Subcutaneous abdominal adipose tissue (tissue), 5 donors: ENCODE results near the gene TMEM126A.
"Not testable (repeated sequence)": the region's sequence is repeated elsewhere in the genome, so short reads cannot be mapped to it uniquely, and the experiment has no call there.

Experiments
- H3K27ac ChIP-seq: one replicate; pipeline ENCODE4 v1.7.0; 2013; ENCODE audit warnings: low read depth, mild to moderate bottlenecking, inconsistent platforms, low read length, moderate library complexity
- H3K27me3 ChIP-seq, 5 donors: one replicate each; pipeline ENCODE4 v1.7.0; 2013; ENCODE audit warnings: low read length in 5 of 5, inconsistent platforms in 1 of 5; ENCODE audit not compliant: control insufficient read depth in 5 of 5, insufficient read depth in 4 of 5
- H3K36me3 ChIP-seq, 5 donors: one replicate each; pipeline ENCODE4 v1.7.0; 2013; ENCODE audit warnings: low read length in 5 of 5; ENCODE audit not compliant: control insufficient read depth in 5 of 5, insufficient read depth in 5 of 5
- H3K4me1 ChIP-seq, 5 donors: one replicate each; pipeline ENCODE4 v1.7.0; 2013; ENCODE audit warnings: low read length in 5 of 5, mild to moderate bottlenecking in 3 of 5, moderate library complexity in 1 of 5; ENCODE audit not compliant: control insufficient read depth in 5 of 5, insufficient read depth in 5 of 5
- H3K4me3 ChIP-seq, 5 donors: one replicate each; pipeline ENCODE4 v1.7.0; 2013; ENCODE audit warnings: low read length in 5 of 5, low read depth in 1 of 5
- H3K9ac ChIP-seq, 5 donors: one replicate each; pipeline ENCODE4 v1.7.0; 2013; ENCODE audit warnings: low read length in 5 of 5, mild to moderate bottlenecking in 4 of 5, moderate library complexity in 3 of 5
- H3K9me3 ChIP-seq, 5 donors: one replicate each; pipeline ENCODE4 v1.7.0; 2013; ENCODE audit warnings: low read length in 5 of 5; ENCODE audit not compliant: control insufficient read depth in 5 of 5
- donor health status: healthy.
- donor health status: healthy.
- donor health status: healthy.
- donor health status: healthy.
- donor health status: healthy.

Gene TMEM126A

GRCh38 chr11:85647604-85648299 lies at the start of gene TMEM126A:
TMEM126A (plus strand) TSS chr11:85647967; CDS start chr11:85650256, 2,289 bp downstream.
- peaks cover 0 to 20% (median 16%) of the 10 kb centered on the region in 5 donors for H3K4me1 ChIP-seq
- H3K27me3 ChIP-seq = peaks cover 0 to 3% (median 2%) of the 10 kb centered on the region in 5 donors
- peak within 1 kb of the TSS; percentile 75 for H3K27ac ChIP-seq
- no peaks in the 10 kb centered on the region for H3K9me3 ChIP-seq
- H3K9ac ChIP-seq = peak within 1 kb of the TSS; percentile 85 to 97 (median 89)
- peak within 1 kb of the TSS; percentile 83 to 99 (median 97) for H3K4me3 ChIP-seq
- H3K36me3 ChIP-seq = peaks cover 0 to 6% (median 3%) of the 10 kb centered on the region in 5 donors

DNA sequence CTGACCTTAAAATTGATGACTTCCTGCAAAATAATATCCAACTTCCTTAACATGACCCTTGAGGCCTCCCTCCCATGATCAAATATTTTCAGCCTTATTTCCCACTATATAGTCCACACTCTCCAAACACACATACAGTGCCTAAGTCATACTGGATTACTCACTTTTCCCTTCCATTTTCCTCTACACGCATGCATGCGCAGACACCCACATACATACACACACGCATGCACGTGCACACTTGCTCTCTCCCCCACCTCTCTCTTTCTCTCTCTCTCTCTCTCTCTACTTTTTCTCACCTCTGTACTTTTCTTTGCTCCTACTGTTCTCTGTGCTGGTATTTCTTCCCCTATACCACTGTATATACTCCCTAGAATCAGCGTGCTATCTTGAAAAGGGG lies 48.7 kb upstream of the TMEM126A start:
- peaks cover 0 to 3% (median 0%) of the 10 kb centered on the region in 5 donors for H3K4me1 ChIP-seq
- H3K27me3 ChIP-seq = no peaks in the 10 kb centered on the region
- H3K27ac ChIP-seq = no peak overlapping the region
- H3K9me3 ChIP-seq = no peaks in the 10 kb centered on the region
- no peak overlapping the region for H3K4me3 ChIP-seq
- H3K9ac ChIP-seq = no peak overlapping the region
- no peaks in the 10 kb centered on the region for H3K36me3 ChIP-seq

- Histone ChIP-seq H3K9ac (no peak overlapping the region), H3K36me3 (no peaks in the 10 kb centered on the region), H3K9me3 (peaks cover 0 to 2% (median 0%) of the 10 kb centered on the region in 5 donors), H3K4me3 (no peak overlapping the region), H3K27me3 (no peaks in the 10 kb centered on the region), H3K27ac (no peak overlapping the region), H3K4me1 (peaks cover 0 to 3% (median 0%) of the 10 kb centered on the region in 5 donors)
These were observed 45.1 kb upstream of the TMEM126A start for GRCh38 chr11:85602526-85603213.

DNA sequence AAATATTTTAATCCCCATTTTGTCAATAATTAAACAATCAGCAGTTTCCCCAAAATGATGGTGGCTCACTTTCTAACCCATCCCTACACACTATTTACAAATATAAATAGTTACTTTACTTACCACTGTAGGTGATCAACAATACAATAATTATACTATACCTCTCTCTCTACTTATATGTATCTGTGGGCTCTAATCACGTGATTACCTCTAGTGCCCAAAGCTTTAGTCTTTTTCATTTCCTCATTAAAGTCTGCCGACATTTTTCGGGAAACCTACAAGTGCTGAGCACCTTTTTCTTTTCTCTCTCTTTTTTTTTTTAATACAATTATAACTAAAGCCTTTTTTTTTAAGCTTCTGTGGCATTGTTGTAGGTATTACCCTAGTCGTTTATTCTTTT lies 44.5 kb upstream of the TMEM126A start:
- no peaks in the 10 kb centered on the region for H3K27me3 ChIP-seq
- no peaks in the 10 kb centered on the region for H3K36me3 ChIP-seq
- peaks cover 0 to 2% (median 0%) of the 10 kb centered on the region in 5 donors for H3K9me3 ChIP-seq
- no peak overlapping the region for H3K4me3 ChIP-seq
- no peak overlapping the region for H3K27ac ChIP-seq
- peaks cover 0 to 3% (median 0%) of the 10 kb centered on the region in 5 donors for H3K4me1 ChIP-seq
- H3K9ac ChIP-seq = no peak overlapping the region

- H3K36me3 ChIP-seq, H3K27ac ChIP-seq, H3K4me3 ChIP-seq, H3K9ac ChIP-seq, H3K9me3 ChIP-seq, H3K27me3 ChIP-seq, H3K4me1 ChIP-seq: not testable (repeated sequence)
These were observed 41.5 kb upstream of the TMEM126A start for GRCh38 chr11:85606237-85606636.

DNA sequence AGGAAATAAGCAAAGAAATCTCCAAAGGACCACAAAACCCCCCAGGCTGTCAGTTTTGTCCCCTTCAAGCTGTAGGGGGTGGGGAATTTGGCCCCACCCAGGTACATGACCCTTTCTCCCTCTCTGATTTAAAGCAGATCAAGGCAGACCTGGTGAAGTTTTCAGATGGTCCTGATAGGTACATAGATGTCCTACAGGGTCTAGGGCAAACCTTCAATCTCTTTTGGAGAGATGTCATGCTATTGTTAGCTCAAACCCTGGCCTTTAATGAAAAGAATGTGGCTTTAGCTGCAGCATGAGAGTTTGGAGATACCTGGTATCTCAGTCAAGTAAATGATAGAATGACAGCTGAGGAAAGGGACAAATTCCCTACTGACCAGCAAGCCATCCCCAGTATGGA lies 39.1 kb upstream of the TMEM126A start:
- H3K27me3 ChIP-seq, H3K27ac ChIP-seq, H3K4me3 ChIP-seq, H3K36me3 ChIP-seq, H3K9ac ChIP-seq, H3K9me3 ChIP-seq, H3K4me1 ChIP-seq: not testable (repeated sequence)

- H3K4me3 ChIP-seq, H3K9ac ChIP-seq, H3K4me1 ChIP-seq, H3K36me3 ChIP-seq, H3K9me3 ChIP-seq, H3K27me3 ChIP-seq, H3K27ac ChIP-seq: not testable (repeated sequence)
These were observed 38.5 kb upstream of the TMEM126A start for GRCh38 chr11:85609286-85609685.

GRCh38 chr11:85611643-85612042 lies 36.1 kb upstream of the TMEM126A start:
- H3K4me3 ChIP-seq, H3K9ac ChIP-seq, H3K4me1 ChIP-seq, H3K27me3 ChIP-seq, H3K9me3 ChIP-seq, H3K36me3 ChIP-seq, H3K27ac ChIP-seq: not testable (repeated sequence)

DNA sequence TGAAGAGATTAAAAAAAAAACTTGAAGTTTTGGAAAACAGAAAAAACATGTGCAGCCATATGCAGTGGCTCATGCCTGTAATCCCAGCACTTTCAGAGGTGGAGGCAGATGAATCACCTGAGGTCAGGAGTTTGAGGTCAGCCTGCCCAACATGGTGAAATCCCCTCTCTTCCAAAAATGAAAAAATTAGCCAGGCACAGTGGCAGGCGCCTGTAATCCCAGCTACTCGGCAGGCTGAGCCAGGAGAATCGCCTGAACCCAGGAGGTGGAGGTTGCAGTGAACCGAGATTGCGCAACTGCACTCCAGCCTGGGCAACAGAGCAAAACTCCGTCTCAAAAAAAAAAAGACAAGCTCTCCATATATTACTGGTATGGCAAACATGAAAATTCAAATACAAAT lies 28.3 kb upstream of the TMEM126A start:
- H3K27me3 ChIP-seq = no peaks in the 10 kb centered on the region
- H3K36me3 ChIP-seq = no peaks in the 10 kb centered on the region
- H3K9ac ChIP-seq = no peak overlapping the region
- H3K4me1 ChIP-seq = no peaks in the 10 kb centered on the region
- H3K4me3 ChIP-seq = no peak overlapping the region
- H3K9me3 ChIP-seq = no peaks in the 10 kb centered on the region
- H3K27ac ChIP-seq = no peak overlapping the region

DNA sequence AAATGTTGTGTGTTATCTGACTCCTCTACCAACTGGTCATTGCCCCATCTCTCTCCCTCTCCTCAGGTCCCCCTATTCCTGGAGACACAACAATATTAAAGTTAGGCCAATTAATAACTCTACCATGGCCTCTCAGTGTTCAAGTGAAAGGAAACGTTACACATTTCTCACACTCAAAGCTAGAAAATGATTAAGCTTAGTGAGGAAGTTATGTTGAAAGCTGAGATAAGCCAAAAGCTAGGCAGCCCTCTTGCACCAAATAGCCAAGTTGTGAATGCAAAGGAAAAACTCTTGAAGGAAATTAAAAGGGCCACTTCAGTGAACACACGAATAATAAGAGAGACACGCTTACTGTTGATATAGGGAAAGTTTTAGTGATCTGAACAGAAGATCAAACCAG lies 27.5 kb upstream of the TMEM126A start:
- Histone ChIP-seq H3K4me3 (no peak overlapping the region), H3K9me3 (no peaks in the 10 kb centered on the region), H3K4me1 (no peaks in the 10 kb centered on the region), H3K27ac (no peak overlapping the region), H3K36me3 (no peaks in the 10 kb centered on the region), H3K9ac (no peak overlapping the region), H3K27me3 (no peaks in the 10 kb centered on the region)
